ENCODE data around the gene RXYLT1. TPM values are rescaled to one million over a fixed set of nuclear protein-coding genes. Genes with fewer than 3 reads are reported as not detected.
A peak's percentile ranks its signal among the peaks of the same experiment; 100 is the strongest.

The RXYLT1 gene
- total RNA-seq, 1 donor from 2014 or later: 13.3 TPM

- Histone ChIP-seq H3K4me1 (no peaks in the 10 kb centered on the region), H3K27ac (no peak overlapping the region), H3K9me3 (no peaks in the 10 kb centered on the region), H3K36me3 (peaks cover 2% of the 10 kb centered on the region), H3K4me3 (no peak overlapping the region), H3K27me3 (no peaks in the 10 kb centered on the region)
- no peak for TF ChIP-seq CTCF (IDR thresholded peaks at IDR 0.05)
- intact Hi-C loops (cut with DNase I): no loop called here
- no peak for ATAC-seq
- no peak for DNase-seq
Measured at GRCh38 chr12:63795944-63796343, 16.2 kb downstream of the RXYLT1 start.

- no peaks in the 10 kb centered on the region for H3K9me3 ChIP-seq
- peak; percentile 59 for TF ChIP-seq CTCF (IDR thresholded peaks at IDR 0.05)
- ATAC-seq (no peak), DNase-seq (no peak)
- no peaks in the 10 kb centered on the region for H3K27me3 ChIP-seq
- H3K4me1 ChIP-seq: no peaks in the 10 kb centered on the region
- intact Hi-C loops (cut with DNase I): no loop called here
- peaks cover 9% of the 10 kb centered on the region for H3K36me3 ChIP-seq
- no peak overlapping the region for H3K27ac ChIP-seq
- no peak overlapping the region for H3K4me3 ChIP-seq
Measured at GRCh38 chr12:63802012-63802608, 22.4 kb downstream of the RXYLT1 start.

- DNase-seq (no peak), ATAC-seq (no peak)
- Histone ChIP-seq H3K27ac (no peak overlapping the region), H3K4me3 (no peak overlapping the region), H3K36me3 (peaks cover 14% of the 10 kb centered on the region), H3K27me3 (no peaks in the 10 kb centered on the region), H3K9me3 (no peaks in the 10 kb centered on the region), H3K4me1 (no peaks in the 10 kb centered on the region)
- no peak for TF ChIP-seq CTCF (IDR thresholded peaks at IDR 0.05)
- intact Hi-C loops (cut with DNase I): no loop called here
Measured at GRCh38 chr12:63804746-63805145, 25.0 kb downstream of the RXYLT1 start.

GRCh38 chr12:63805704-63806672 lies 26.3 kb downstream of the RXYLT1 start:
- no peaks in the 10 kb centered on the region for H3K4me1 ChIP-seq
- intact Hi-C loops (cut with DNase I): no loop called here
- H3K4me3 ChIP-seq: no peak overlapping the region
- TF ChIP-seq CTCF (IDR thresholded peaks at IDR 0.05): no peak
- H3K36me3 ChIP-seq: peaks cover 14% of the 10 kb centered on the region
- DNase-seq (no peak), ATAC-seq (no peak)
- no peak overlapping the region for H3K27ac ChIP-seq
- no peaks in the 10 kb centered on the region for H3K9me3 ChIP-seq
- no peaks in the 10 kb centered on the region for H3K27me3 ChIP-seq

- intact Hi-C loops (cut with DNase I): no loop called here
- ATAC-seq: no peak
- H3K27ac ChIP-seq: no peak overlapping the region
- no peaks in the 10 kb centered on the region for H3K4me1 ChIP-seq
- no peaks in the 10 kb centered on the region for H3K9me3 ChIP-seq
- no peak for DNase-seq
- no peaks in the 10 kb centered on the region for H3K27me3 ChIP-seq
- H3K36me3 ChIP-seq: peaks cover 14% of the 10 kb centered on the region
- no peak for TF ChIP-seq CTCF (IDR thresholded peaks at IDR 0.05)
- no peak overlapping the region for H3K4me3 ChIP-seq
Measured at GRCh38 chr12:63808631-63809030, 28.9 kb downstream of the RXYLT1 start.
